ENCODE data around the gene SLC16A9. TPM values are rescaled to one million over a fixed set of nuclear protein-coding genes. Genes with fewer than 3 reads are reported as not detected.
"Not testable (repeated sequence)": the region's sequence is repeated elsewhere in the genome, so short reads cannot be mapped to it uniquely, and the experiment has no call there.

SLC16A9 gene, protein sequence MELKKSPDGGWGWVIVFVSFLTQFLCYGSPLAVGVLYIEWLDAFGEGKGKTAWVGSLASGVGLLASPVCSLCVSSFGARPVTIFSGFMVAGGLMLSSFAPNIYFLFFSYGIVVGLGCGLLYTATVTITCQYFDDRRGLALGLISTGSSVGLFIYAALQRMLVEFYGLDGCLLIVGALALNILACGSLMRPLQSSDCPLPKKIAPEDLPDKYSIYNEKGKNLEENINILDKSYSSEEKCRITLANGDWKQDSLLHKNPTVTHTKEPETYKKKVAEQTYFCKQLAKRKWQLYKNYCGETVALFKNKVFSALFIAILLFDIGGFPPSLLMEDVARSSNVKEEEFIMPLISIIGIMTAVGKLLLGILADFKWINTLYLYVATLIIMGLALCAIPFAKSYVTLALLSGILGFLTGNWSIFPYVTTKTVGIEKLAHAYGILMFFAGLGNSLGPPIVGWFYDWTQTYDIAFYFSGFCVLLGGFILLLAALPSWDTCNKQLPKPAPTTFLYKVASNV
- 0.81 TPM for total RNA-seq

DNA sequence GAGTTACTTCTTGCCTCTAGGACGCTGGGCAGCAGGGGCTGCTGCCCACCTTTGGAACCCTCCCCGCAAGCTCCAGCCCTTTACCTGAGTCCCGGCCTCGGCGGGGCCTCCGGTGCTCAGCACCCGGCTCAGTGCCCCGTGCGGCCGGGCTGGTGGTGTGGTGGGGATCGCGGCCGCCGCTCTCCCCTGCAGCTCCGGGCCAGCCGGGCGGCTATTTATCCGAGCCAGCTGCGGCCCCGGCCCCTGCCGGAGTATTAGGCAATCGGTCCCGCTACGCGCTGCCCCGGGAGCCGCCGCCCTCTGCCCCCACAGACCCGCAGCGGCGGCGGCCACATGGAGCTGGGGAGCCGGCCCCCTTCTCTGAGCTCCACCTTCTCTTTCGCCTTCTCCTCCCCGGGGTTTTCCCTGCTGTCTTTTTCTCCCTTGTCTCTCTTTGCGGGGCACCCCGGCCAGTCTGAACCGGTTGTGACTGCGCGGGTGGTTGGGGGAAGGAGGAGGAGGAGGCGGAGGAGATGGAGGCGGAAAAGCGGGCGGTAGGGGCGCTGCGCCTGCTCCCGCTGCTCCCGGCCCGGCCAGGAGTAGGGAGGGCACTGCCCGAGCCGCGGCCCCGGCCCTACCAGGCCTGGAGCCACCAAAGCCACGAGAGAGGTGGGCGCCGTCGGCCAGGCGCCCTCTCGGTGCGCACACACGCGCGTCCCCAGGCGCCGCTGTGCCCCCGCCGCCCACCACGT is at the start of gene SLC16A9:
Gene SLC16A9 (minus strand): TSS at position 456 of the 731 bp plus-strand sequence. CDS start 25,559 bp downstream, outside the sequence.
- peak in 2 of 3 donors; percentile 65 to 70 for DNase-seq (ENCODE audit: low read depth in 2 of 3, low spot score in 2 of 3)

DNA sequence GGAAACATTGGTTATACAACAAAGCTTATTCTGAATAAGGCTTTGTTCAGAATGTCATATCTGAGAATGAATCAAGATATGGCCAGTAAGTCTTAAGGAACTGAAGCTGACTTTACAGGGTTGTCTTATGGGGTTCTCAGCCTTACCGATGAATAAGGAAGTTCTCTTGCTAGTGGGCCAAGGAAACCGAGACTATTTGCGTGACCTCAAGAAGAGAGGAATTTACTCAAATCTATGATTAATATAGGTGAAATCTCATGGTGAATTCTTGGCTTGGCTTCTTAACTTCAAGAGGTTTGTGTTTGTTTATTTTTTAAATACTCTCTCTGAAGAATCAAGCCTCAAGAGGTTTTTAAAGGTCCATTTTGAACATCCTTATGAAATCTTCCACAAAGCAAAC is 48.3 kb upstream of the SLC16A9 start:
- DNase-seq (ENCODE audit: low read depth in 2 of 3, low spot score in 2 of 3) = no peak

DNA sequence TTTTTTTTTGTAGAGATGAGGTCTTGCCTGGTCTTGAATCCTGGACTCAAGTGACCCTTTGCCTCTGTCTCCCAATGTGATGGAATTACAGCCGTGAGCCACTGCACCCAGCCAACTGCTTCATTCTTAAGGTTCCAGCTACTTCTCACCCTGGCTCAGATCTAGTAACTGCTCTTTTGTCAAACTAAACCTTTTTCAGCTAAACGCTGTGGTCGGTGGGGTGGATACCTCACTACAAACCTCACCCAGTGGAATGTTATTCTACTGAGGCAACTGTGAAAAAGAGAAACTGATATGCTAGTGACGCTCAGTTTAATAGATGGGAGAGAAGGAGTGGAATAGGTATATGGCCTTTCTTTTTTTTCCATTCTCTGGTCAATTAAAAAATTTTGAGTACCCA is 45.3 kb upstream of the SLC16A9 start:
- DNase-seq (ENCODE audit: low read depth in 2 of 3, low spot score in 2 of 3) = no peak

DNA sequence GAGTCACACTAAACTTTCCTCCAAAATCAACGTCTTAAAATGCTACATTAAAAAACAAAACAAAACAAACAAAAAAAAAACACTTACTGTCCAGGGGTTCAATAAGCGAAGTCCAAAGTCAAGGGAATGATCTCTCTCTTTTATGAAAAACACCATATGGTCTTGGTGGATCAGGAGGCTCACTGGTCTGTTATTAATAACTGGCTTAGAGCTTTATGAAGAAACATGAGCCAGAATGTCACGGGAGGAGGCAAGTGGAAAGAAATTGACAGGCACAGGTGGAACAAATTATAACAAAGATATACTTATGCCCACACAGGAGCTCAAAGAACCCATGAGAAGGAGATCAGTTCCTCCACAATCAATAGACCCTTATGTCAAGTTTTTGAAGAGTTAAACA is 43.6 kb upstream of the SLC16A9 start, which contains the start of gene MRLN:
Gene MRLN (minus strand): TSS at position 189 of the 400 bp plus-strand sequence.
- no peak for DNase-seq (ENCODE audit: low read depth in 2 of 3, low spot score in 2 of 3)

DNA sequence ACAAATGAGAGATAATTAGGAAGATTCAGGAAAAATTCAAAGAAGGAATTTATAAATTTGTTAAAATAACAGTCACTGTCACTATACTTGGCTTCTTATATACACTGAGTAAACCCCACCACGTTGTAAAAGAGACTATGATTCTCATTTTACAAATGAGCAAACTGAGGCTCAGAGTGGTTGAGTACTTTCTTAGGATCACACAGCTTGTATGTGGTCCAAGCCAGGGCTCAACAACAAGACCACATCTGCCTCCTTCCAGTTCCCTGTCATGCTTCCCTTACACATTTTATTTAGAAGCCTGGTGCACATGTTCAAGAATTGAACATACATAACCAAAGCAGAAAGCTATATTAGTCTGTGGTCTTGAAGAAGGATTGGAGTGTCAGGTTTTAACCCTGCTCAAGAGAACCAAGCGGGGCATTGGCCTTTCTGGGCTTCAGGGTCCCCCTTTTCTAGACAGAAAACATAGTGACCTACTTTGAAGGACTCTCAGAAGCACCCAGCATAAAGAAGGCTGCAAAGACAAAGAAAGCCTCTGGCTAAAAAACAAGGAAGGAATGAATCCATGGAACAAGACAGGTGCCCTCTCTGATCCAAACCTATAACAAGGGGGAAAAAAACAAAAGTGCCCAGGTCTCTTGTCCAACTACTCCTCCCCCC is 42.8 kb upstream of the SLC16A9 start:
- DNase-seq (ENCODE audit: low read depth in 2 of 3, low spot score in 2 of 3) = no peak

DNA sequence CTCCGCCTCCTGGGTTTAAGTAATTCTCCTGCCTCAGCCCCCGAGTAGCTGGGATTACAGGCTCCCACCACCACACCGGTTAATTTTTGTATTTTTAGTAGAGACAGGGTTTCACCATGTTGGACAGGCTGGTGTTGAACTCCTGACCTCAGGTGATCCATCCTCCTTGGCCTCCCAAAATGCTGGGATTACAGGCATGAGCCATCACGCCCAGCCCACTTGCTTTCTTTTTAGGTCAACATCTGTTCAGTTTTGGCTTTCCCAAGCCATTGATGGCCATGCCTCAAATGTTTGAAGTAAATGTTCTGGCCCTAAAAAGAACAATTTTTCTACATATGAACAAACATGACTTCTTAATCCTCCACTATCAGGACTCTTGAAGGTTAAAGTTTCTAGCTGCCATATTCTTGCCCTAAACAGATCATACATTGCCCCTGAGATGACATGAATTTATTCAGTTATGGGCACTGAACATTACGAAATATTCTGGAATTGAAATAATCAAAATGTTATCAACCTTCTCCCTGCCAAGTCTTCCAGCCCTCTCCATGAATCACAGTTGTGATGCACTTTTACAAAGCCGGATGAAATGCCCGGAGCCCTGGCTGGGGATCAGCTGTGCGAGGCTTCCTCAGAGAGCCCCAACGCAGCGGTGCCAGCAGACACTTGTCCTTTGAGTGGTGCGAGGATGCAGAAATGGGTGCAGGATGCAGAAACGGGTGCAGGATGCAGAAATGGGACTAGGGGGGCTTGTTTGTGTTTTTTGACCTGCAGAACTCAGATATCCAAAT is 40.7 kb upstream of the SLC16A9 start:
- no peak for DNase-seq (ENCODE audit: low read depth in 2 of 3, low spot score in 2 of 3)

DNA sequence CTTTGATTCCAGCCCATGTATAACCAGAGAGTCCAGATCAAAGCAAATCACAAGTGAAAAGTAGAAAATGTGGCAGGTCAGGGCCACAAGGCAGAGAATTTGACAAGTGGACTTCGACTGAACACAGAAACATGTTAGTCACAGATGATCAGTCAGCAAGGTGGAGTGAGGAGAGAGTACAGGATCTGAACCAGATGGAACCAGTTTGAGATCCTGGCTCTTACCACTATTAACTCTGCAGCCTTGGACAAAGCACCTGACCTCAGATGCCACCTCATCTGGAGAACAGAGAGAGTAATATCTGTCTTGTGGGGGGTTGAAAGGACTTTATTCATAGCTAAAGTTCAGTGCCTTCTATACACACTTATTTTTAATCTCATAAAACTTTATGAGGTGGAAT is 39.2 kb upstream of the SLC16A9 start:
- no peak for DNase-seq (ENCODE audit: low read depth in 2 of 3, low spot score in 2 of 3)

DNA sequence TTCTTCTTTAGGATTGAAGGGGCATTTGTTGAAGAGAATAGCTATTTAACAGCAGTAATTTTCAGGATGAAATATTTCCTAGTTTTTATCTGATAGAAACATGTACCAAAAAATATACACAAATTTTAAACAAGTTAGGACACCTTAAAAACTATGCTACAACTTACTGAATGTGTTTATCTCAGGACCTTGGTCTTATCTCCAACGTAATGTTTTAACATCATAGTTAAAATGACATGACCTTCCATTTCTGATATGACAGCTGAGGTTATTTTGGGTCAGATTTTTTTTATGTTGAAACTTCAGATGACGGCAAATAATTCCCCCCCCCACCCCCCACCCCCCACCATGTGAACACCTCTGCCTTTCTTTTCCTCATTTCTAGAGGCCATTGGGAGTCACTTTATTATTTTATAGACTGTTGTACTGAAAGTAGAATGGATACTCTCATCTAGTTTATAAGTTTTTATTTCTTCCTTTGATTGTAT is 35.6 kb upstream of the SLC16A9 start:
- DNase-seq (ENCODE audit: low read depth in 2 of 3, low spot score in 2 of 3) = no peak

DNA sequence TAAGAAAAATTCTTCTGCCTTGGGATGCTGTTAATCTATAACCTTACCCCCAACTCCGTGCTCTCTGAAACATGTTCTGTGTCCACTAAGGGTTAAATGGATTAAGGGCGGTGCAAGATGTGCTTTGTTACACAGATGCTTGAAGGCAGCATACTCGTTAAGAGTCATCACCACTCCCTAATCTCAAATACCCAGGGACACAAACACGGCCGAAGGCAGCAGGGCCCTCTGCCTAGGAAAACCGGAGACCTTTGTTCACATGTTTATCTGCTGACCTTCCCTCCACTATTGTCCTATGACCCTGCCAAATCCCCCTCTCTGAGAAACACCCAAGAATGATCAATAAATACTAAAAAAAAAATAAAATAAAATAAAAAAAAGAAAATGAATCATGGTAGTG is 35.1 kb upstream of the SLC16A9 start:
- DNase-seq (ENCODE audit: low read depth in 2 of 3, low spot score in 2 of 3) = not testable (repeated sequence)

DNA sequence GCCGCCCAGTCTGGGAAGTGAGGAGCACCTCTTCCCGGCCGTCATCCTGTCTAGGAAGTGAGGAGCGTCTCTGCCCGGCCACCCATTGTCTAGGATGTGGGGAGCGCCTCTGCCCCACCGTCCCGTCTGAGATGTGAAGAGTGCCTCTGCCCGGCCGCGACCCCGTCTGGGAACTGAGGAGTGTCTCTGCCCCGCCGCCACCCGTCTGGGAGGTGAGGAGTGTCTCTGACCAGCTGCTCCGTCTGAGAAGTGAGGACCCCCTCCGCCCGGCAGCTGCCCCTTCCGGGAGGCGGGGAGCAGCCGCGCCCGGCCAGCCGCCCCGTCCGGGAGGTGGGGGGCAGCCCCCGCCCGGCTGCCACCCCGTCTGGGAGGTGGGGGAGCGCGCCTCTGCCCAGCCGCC is 34.5 kb upstream of the SLC16A9 start:
- DNase-seq (ENCODE audit: low read depth in 2 of 3, low spot score in 2 of 3) = not testable (repeated sequence)

DNA sequence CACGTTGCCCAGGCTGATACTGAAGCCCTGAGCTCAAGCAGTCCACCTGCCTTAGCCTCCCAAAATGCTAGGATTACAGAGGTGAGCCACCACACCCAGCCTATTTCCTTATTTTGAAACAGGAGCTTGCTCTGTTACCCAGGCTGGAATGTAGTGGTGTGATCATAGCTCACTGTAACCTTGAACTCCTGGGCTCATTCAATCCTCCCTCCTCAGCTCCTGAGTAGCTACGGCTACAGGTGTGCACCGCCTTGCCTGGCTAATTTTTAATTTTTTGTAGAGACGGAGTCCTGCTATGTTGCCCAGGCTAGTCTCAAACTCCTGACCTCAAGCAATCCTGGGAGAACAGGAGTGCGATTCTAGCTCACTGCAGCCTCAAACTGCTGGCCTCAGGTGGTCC is 31.9 kb upstream of the SLC16A9 start:
- no peak for DNase-seq (ENCODE audit: low read depth in 2 of 3, low spot score in 2 of 3)

DNA sequence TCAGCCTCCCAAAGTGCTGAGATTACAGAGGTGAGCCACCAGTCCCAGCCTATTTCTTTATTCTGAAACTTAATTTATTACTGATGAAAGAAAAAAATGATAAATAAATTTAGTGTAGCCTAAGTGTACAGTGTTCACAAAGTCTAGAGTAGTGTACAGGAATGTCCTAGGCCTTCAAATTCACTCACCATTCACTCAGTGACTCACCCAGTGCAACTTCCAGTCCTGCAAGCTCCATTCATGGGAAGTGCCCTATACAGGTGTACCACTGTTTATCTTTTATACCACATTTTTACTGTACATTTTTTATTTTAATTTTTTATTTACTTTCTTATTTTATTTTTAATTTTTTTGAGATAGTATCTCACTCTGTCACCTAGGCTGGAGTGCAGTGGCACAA is 31.4 kb upstream of the SLC16A9 start:
- DNase-seq (ENCODE audit: low read depth in 2 of 3, low spot score in 2 of 3) = no peak

DNA sequence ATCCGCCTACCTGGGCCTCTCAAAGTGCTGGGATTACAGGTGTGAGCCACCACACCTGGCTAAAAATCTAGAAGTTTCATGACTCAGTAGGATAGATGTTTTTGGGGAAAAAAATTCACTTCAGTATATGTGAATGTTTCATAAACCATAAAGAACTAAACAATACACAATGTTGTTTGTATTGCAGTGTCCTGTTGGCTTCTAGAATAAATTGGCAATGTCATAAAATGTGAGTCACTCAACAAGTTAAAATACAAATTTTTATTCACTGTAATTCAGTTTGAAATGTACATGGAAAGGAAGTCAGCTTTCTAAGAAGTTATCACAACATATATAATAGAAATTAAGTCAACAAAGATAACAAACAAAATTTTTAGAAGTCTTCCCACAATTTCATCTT is 27.1 kb upstream of the SLC16A9 start:
- no peak for DNase-seq (ENCODE audit: low read depth in 2 of 3, low spot score in 2 of 3)

DNA sequence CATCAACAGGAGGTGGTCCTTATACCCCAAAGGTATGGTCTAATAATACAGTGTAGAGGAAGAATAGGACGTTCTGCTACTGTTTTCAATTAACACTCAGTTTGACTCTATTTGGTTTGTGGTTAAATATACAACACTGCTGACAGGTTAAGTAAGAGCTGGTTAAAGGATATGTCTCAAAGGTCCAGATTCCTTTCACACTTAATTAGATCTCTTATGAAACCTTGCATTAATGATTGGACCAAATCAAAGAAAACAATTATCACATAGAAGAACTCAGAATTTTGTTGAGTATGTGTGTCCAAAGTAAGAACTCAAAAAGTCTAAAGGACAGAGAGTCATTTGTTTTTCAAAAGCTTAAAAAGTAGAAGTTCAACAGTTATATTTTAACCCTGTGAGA is 25.6 kb upstream of the SLC16A9 start:
- no peak for DNase-seq (ENCODE audit: low read depth in 2 of 3, low spot score in 2 of 3)

DNA sequence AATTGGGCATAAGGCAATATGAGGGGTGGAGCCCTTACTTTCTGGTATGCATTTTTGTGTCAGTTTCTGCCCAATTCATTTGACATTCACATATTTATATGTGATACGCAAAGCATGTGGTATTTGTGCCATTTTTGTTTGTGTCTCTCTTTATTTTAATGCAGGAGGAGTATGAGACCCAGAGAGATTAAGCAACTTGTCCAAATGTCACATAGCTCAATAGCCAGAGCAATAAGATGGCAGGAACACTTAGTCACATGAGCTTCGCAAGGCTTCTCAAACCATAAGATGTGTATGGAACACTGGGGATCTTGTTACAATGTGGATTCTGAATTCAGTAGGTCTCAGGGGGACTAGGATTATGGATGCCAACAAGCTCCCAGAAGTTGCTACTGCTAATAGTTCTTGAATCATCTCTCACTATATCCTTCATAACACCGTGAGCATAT is 24.4 kb upstream of the SLC16A9 start:
- no peak for DNase-seq (ENCODE audit: low read depth in 2 of 3, low spot score in 2 of 3)

DNA sequence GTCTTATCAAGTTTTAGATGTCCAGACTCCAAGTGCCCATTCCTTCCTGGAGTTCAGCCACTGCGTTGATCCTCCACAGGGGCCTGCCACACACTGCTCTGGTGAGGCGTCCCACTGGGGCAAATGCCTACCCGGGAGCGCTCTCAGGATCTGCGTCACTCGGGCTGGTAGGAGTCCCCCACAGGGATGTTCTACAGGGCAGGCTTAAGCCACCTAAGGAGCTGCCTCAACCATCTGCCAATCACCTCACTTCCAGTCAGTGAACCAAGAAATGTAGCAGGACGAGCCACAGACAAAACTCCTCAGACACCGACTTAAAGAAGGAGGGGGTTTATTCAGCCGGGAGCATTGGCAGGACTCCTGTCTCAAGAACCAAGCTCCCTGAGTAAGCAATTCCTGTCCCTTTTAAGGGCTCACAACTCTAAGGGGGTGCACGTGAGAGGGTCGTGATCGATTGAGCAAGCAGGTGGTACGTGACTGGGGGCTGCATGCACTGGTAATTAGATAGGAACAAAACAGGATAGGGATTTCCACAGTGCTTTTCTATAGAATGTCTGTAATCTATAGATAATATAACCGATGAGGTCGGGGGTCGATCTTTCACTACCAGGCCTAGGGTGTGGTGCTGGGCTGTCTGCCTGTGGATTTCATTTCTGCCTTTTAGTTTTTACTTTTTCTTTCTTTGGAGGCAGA is 23.8 kb upstream of the SLC16A9 start:
- not testable (repeated sequence) for DNase-seq (ENCODE audit: low read depth in 2 of 3, low spot score in 2 of 3)

DNA sequence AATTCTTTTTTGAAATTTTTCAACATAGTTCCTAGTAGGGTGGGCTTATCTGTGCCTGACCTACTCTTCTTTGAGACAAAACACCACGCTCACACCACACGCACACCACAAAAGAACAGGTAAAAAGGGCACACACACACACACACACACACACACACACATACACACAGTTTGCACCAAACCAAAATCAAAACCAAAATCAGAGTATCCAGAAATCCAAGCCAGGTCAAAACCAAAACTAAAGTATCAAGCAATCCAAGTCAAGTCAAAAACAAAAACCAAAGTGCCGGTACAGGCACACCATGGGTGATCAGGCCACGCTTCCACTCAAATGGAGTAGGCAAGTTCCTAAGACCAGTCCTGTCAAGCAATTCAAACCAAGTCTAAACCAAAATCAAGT is 23.2 kb upstream of the SLC16A9 start:
- not testable (repeated sequence) for DNase-seq (ENCODE audit: low read depth in 2 of 3, low spot score in 2 of 3)

DNA sequence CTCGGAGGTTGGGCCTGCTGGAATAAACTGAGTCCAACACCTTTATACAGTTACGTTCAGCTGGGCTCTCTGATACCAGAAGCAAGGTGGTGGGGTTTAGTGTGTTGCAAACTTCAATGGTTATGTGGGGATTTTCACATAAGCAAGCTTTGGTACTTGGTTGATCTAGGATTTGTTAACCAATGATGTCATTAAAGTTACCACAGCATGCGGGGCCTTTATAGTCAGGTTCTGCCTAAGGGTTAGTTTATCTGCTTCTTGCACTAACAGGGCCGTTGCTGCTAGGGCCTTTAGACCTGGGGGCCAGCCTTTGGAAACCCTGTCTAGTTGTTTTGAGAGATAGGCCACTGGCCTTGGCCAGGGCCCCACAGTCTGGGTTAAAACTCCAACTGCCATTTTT is 19.5 kb upstream of the SLC16A9 start:
- not testable (repeated sequence) for DNase-seq (ENCODE audit: low read depth in 2 of 3, low spot score in 2 of 3)

DNA sequence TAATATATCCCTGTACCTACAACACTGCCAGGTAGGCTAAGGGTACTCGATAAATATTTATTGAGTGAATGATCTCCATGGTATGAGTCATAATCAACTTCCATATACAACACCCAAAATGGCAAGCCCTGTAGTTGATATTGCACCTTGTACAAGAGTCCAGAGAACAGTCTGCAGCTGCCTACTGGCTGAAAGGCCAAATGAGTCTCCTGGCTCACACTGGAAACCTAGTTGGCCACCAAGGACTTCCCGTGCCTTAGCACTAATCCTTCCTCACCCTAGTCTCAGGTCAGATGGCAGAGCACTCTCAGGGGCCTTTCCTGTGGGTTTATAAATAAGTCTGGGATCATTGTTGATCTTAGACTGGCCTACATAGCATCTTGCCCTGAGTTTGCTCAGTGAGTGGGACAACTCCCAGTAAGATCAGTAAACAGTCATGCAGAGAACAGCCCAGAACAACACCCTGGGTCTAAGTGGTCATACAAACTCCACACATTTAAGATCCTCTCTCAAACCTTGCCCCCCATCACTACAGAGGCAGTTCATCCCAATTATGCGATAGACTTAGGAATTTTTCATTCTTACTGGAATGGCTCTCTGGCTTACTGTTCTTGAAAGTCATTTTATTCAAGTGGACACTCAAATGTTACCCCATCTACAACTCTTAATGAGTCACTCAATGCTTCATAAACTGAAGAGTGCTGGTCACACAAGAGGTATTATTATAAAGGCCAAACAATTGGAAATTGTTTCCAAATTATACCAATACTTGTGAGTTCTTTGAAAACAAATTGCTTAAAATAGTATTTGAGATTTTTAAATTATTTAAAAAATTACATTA is 14.7 kb upstream of the SLC16A9 start:
- DNase-seq (ENCODE audit: low read depth in 2 of 3, low spot score in 2 of 3) = no peak
